ENCODE data around the gene TMEM38B.

The TMEM38B gene

GRCh38 chr9:105683688-105684275 is 10.6 kb upstream of the TMEM38B start:
- no peak for TF ChIP-seq CTCF (IDR thresholded peaks at IDR 0.05; ENCODE audit: insufficient read depth, missing control alignments)
- DNase-seq (ENCODE audit: insufficient read length, low spot score), result no peak
- peak; percentile 70 for FAIRE-seq

- no peak for TF ChIP-seq CTCF (IDR thresholded peaks at IDR 0.05; ENCODE audit: insufficient read depth, missing control alignments)
- DNase-seq (ENCODE audit: insufficient read length, low spot score) (no peak), FAIRE-seq (no peak)
Observed at GRCh38 chr9:105686936-105687335, 7.4 kb upstream of the TMEM38B start.

- no peak for DNase-seq (ENCODE audit: insufficient read length, low spot score)
- peak; percentile 34 for TF ChIP-seq CTCF (IDR thresholded peaks at IDR 0.05; ENCODE audit: insufficient read depth, missing control alignments)
- no peak for FAIRE-seq
Observed at GRCh38 chr9:105690742-105691141, 3.6 kb upstream of the TMEM38B start.

GRCh38 chr9:105693435-105694189 is 729 bp upstream of the TMEM38B start:
- DNase-seq (ENCODE audit: insufficient read length, low spot score) (no peak), FAIRE-seq (no peak)
- no peak for TF ChIP-seq CTCF (IDR thresholded peaks at IDR 0.05; ENCODE audit: insufficient read depth, missing control alignments)

- no peak for DNase-seq (ENCODE audit: insufficient read length, low spot score)
- no peak for TF ChIP-seq CTCF (IDR thresholded peaks at IDR 0.05; ENCODE audit: insufficient read depth, missing control alignments)
- FAIRE-seq, result no peak
Observed at GRCh38 chr9:105694848-105695581, 674 bp downstream of the TMEM38B start.

GRCh38 chr9:105696219-105696793 is 2.0 kb downstream of the TMEM38B start:
- DNase-seq (ENCODE audit: insufficient read length, low spot score) (no peak), FAIRE-seq (no peak)
- TF ChIP-seq CTCF (IDR thresholded peaks at IDR 0.05; ENCODE audit: insufficient read depth, missing control alignments), result no peak

Data from D721Med (cell line).